Measurements from ENCODE around the gene SLX4.

The SLX4 gene

DNA sequence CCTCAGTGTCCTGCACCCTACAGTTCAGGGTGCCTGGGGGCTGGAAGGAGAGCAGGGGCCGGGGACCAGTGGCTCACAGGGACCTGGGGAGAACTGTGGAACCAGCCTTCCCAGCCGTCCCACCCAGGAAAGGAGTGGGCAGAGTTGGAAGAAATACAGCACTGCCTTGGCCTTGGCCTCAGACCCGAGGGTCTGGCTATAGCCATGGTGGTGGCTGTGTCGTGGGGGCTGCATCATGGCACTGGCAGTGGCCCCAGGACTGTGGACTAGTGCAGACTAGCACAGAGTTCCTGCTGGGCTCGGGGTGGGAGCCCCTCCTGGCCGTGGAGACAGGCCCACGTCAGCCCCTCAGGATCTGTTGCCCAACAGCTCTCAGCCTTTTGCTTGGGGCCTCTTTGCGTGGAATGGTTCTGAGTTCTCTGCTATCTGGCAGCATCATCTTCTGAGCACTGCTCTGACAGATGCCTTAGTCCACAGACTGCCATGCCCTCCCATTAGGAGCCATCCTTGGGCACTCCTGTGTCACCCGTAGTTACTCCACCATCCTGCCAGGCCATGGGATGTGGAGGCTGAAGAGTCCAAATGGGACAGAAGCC is 30.5 kb upstream of the SLX4 start:
- no peak overlapping the region for H3K4me3 Mint-ChIP-seq
- H3K4me1 Mint-ChIP-seq = peaks cover 33% of the 10 kb centered on the region
- no peaks in the 10 kb centered on the region for H3K27me3 Mint-ChIP-seq (ENCODE audit: low read depth)
- H3K9me3 Mint-ChIP-seq = peaks cover 6% of the 10 kb centered on the region
- peak overlapping the region in 1 of 3 experiments; percentile 63 for H3K27ac Mint-ChIP-seq
- no peak for TF ChIP-seq CTCF (IDR thresholded peaks at IDR 0.05; ENCODE audit: unreplicated experiment in 3 of 3)
- H3K36me3 Mint-ChIP-seq (ENCODE audit: low read depth) = peaks cover 17% of the 10 kb centered on the region

GRCh38 chr16:3640632-3641501 is 29.5 kb upstream of the SLX4 start:
- H3K36me3 Mint-ChIP-seq (ENCODE audit: low read depth) = peaks cover 12% of the 10 kb centered on the region
- H3K27ac Mint-ChIP-seq = peak overlapping the region in 1 of 3 experiments; percentile 48
- peaks cover 23% of the 10 kb centered on the region for H3K4me1 Mint-ChIP-seq
- no peak overlapping the region for H3K4me3 Mint-ChIP-seq
- peaks cover 8% of the 10 kb centered on the region for H3K9me3 Mint-ChIP-seq
- H3K27me3 Mint-ChIP-seq (ENCODE audit: low read depth) = no peaks in the 10 kb centered on the region
- no peak for TF ChIP-seq CTCF (IDR thresholded peaks at IDR 0.05; ENCODE audit: unreplicated experiment in 3 of 3)

DNA sequence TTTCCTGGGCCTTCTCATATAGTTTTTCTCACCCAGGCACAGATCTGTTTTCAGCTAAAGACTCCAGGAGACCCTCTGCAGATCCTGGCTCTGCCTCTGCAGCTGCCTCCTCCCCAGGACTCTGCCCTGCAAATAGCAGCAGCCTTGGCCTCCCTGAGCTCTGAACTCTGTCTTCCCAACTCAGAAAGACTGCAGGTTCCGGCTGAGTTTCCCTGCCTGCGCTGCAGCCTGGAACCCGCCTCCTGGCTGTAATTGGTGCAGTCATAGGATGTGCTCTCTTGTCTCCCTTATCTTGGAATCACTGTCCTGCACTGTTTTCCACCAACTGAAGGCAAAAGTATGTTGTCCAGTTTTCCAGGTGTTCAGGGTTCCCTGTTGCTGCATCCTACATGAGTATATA is 28.8 kb upstream of the SLX4 start:
- TF ChIP-seq CTCF (IDR thresholded peaks at IDR 0.05; ENCODE audit: unreplicated experiment in 3 of 3) = no peak
- Mint-ChIP-seq H3K27me3 (ENCODE audit: low read depth) (no peaks in the 10 kb centered on the region), H3K4me3 (no peak overlapping the region), H3K9me3 (peaks cover 10% of the 10 kb centered on the region), H3K4me1 (peaks cover 17% of the 10 kb centered on the region), H3K36me3 (ENCODE audit: low read depth) (peaks cover 8% of the 10 kb centered on the region), H3K27ac (peak overlapping the region in 2 of 3 experiments; percentile 48 to 64)

DNA sequence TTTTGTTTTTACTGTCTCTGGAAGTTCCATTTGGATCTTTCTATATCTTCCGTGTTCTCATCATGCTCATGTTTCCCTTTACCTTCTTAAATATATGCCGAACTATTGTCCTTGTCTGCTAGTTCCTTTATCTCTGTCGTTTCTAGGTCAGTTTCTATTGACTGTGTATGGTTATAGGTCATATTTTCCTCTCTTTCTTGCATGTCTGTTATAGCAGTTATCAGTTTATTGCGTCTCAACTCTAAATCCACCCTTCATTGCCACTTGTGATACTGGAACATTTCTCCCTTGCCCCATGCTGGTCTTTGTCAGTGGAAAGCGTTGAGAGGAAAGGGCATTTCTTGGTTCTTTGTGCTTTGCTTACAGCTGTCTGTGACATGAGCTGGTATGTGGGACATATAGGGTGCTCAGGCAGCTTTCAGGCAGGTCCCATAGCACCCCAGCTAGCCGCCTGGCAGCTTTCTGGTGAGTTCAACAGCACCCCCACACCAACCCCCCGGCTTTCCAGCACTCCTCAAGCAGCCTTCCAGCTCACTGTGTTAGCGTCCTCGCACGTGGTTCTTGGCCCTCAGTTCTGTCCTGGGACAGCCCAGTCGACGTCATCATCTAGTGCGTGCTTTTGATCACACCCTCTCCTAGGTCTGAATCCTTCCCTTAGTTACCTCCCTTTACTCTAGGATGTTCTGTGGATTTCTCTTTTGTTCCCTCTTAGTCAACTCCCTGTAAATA is 27.7 kb upstream of the SLX4 start:
- Mint-ChIP-seq H3K4me1 (peaks cover 15% of the 10 kb centered on the region), H3K4me3 (no peak overlapping the region), H3K27ac (peak overlapping the region in 1 of 3 experiments; percentile 45), H3K27me3 (ENCODE audit: low read depth) (no peaks in the 10 kb centered on the region), H3K36me3 (ENCODE audit: low read depth) (peaks cover 8% of the 10 kb centered on the region), H3K9me3 (peaks cover 10% of the 10 kb centered on the region)
- no peak for TF ChIP-seq CTCF (IDR thresholded peaks at IDR 0.05; ENCODE audit: unreplicated experiment in 3 of 3)

- H3K27me3 Mint-ChIP-seq (ENCODE audit: low read depth) = no peaks in the 10 kb centered on the region
- no peak for TF ChIP-seq CTCF (IDR thresholded peaks at IDR 0.05; ENCODE audit: unreplicated experiment in 3 of 3)
- H3K4me3 Mint-ChIP-seq = no peak overlapping the region
- peaks cover 14% of the 10 kb centered on the region for H3K4me1 Mint-ChIP-seq
- H3K36me3 Mint-ChIP-seq (ENCODE audit: low read depth) = peaks cover 8% of the 10 kb centered on the region
- peak overlapping the region; percentile 66 to 79 (median 75) for H3K27ac Mint-ChIP-seq
- H3K9me3 Mint-ChIP-seq = peaks cover 10% of the 10 kb centered on the region
These were observed 26.0 kb upstream of the SLX4 start for GRCh38 chr16:3637371-3637923.

Measured in nephron (organoid).